HG02970 (cell line): ENCODE measurements around the gene ERVW-1.

Experiments
- ATAC-seq: cut with Tn5 transposase; IDR thresholded peaks from one replicate; pipeline ENCODE4 v1.9.1; 2021; ENCODE audit warnings: mild to moderate bottlenecking, moderate library complexity, moderate number of reproducible peaks; ENCODE audit not compliant: unreplicated experiment, low FRiP score

ERVW-1 gene

DNA sequence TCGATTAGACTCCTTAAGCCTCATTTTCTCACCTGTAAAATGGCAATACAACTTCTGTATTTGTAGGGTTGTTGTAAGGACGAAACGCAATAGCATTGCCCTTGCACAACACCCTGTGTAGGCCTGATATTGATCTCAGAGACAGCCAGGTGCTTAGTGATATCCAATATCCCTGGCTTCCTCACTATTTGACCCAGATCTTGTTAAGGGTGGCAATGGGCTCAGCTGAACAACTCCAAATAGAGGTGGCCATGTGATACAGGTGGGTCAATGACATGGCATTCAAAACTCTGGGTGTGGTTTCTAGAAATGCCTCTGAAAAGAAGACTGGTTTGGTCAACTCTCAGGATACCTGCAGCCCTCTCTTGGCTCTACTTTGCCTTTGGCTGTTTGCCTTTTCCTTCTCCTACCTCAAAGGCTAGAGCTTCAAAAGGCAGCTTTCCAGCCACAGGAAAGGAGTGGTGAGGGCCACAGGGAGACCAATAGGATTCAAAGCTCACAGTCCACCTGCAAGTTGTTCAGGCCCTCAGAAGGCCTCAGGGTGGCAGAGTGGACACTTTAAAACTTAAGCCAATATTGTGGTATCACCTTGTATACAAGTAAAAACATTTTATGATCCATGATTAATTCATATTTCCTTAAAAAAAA lies 45.3 kb downstream of the ERVW-1 start:
- no peak for ATAC-seq

DNA sequence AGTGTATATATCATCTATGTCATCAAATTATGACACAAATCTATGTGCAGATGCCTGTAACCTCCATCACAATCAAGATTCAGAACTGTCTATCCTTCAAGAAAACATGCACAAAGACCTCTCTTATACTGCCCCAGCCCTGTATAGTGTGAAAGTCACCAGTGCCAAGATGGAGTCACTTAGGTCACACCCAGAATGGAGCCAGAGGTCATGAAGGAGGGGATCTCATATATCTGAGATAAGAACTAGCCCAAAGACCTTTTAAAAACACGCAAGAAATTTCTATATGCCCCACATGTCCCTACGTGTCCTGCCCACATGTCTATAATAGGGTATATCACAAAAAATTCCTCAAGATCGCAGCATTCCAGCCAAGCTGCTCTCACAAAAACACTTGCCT lies 50.6 kb downstream of the ERVW-1 start:
- ATAC-seq, result no peak

DNA sequence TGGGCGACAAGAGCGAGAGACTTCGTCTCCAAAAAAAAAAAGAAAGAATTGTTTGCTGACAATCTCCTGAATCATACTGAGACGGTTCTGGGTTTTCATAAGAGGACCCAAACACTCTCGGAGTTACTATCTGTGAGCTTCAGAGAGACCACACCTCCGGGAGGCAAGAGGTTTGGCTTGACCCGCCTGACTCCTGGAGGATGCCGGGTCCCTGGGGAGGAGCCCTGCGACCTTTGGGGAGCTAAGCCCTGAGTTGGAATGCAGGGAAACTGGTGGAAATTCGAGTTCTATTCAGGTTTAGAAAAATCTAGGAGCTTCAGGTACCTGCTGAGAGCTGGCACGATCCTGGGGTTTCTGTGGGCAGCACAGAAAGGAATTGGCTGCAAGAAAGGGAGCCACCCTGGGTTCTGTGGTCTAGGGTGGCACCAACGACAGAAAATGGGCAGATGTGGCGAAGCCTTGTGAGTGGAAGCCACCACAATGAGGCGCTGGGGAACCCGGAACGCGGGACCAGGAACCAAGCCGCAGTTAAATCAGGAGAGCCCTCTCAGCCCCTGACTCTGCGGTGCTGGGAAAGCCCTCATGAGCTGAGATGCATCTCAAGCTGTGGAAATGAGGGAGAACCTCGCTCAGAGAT lies 52.3 kb downstream of the ERVW-1 start:
- ATAC-seq, result no peak

DNA sequence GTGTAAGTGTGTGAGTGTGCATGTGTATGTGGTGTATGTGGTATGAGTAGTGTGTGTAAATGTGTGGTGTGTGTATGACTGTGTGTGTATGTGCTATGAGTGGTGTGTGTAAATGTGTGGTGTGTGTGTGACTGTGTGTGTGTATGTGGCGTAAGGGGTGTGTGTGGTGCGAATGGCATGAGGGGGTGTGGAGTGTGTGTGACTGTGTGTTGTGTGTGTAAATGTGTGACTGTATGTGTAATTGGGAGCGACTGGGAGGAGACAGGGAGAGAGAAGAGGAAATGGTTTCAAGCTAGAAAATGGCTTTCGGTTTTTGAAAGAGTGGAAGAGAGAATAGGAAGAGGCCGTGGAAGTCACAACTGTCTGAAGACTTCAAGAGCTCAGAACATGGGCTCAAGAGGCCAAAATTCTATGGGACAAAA lies 54.0 kb downstream of the ERVW-1 start:
- no peak for ATAC-seq

DNA sequence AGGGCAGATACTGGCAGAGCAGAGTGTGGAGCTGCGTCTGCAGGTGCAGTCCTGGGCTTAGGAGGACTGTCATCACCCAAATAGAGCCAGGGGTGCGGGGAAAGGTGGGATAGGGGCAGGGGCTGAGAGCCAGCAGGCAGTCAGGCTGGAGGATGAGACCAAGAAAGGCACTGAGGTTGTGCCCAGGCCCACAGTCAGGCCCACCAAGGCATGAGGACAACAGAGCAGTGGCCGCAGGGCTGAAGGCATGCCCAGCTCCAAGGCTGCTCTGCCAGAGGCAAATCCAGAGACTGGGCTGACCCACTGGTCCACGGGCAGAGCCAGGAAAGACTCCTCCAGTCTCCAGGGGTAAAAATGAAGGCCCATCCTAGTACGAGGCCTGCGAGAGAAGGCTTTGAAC lies 54.8 kb downstream of the ERVW-1 start:
- ATAC-seq, result no peak

DNA sequence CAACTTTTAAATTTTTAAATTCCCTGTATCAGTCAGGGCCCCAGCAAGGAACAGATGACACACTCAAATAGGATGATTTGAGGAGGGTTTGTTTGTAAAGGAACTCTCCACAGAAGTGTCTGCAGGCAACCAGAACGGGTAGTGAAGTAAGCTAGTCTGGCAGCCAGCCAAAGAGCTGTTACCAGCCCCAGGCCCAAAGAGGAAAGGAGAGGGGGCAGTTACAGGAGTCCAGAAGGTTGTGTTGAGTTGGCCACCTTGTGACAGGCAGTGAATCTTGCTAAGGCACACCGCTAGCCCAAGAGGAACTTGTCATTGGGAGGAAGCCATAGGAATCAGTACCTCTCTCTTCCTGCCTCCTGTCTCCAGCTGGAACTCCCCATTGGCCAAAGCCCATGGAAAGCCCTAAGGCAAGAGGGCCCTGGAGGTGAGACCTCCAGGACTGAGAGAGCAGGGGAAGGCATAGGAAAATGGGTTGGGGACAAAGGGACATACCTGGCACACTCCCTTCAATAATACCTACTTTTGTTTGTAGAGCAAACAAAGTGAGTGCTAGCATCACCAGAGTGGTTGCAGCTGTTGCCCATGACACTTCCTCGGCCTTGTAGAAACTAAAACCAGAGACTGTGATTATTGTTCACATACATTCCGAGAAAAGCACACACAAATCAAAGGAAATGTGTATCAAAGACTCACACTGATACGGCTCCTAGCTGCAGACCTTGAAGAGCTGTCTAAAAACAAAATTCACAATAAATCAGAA lies 55.9 kb downstream of the ERVW-1 start:
- no peak for ATAC-seq
